Astrocyte (in vitro differentiated cells and primary cell): ENCODE measurements around the gene FER. TPM values are rescaled to one million over a fixed set of nuclear protein-coding genes. Genes with fewer than 3 reads are reported as not detected.

ENCODE experiments used
- DNase-seq: peaks from one replicate; pipeline ENCODE4 v3.0.0-alpha.2; 2010; ENCODE audit warnings: low read depth
- FAIRE-seq: peaks from 2 replicates; lab custom pipeline; 2011; peaks lifted over from hg19 to GRCh38; lab: Jason Lieb, UNC
- H2AFZ ChIP-seq: 2 replicates; pipeline ENCODE4 v1.6.0; 2012; ENCODE audit warnings: low read depth, low read length, inconsistent platforms
- H3K27ac ChIP-seq: 2 replicates; pipeline ENCODE4 v1.5.1; 2011; ENCODE audit warnings: low read depth, low read length, inconsistent platforms
- H3K27me3 ChIP-seq: 2 replicates; pipeline ENCODE4 v1.6.0; 2011; ENCODE audit warnings: low read length, inconsistent platforms; ENCODE audit not compliant: insufficient read depth
- H3K36me3 ChIP-seq: 2 replicates; pipeline ENCODE4 v1.5.1; 2011; ENCODE audit warnings: low read length, inconsistent platforms; ENCODE audit not compliant: insufficient read depth
- H3K4me1 ChIP-seq: 2 replicates; pipeline ENCODE4 v1.5.1; 2011; ENCODE audit warnings: low read length, inconsistent platforms; ENCODE audit not compliant: insufficient read depth
- H3K4me2 ChIP-seq: 2 replicates; pipeline ENCODE4 v1.6.0; 2012; ENCODE audit warnings: low read length, inconsistent platforms
- H3K4me3 ChIP-seq: 2 replicates; pipeline ENCODE4 v1.5.1; 2011; ENCODE audit warnings: low read depth, mild to moderate bottlenecking, low read length, inconsistent platforms; ENCODE audit not compliant: insufficient read depth
- H3K79me2 ChIP-seq: 2 replicates; pipeline ENCODE4 v1.6.0; 2012; ENCODE audit warnings: mild to moderate bottlenecking, low read length, inconsistent platforms; ENCODE audit not compliant: insufficient read depth
- H3K9ac ChIP-seq: 2 replicates; pipeline ENCODE4 v1.6.0; 2012; ENCODE audit warnings: mild to moderate bottlenecking, low read length, inconsistent platforms
- H3K9me3 ChIP-seq: 2 replicates; pipeline ENCODE4 v1.5.1; 2012; ENCODE audit warnings: low read depth, mild to moderate bottlenecking, low read length, inconsistent platforms; ENCODE audit not compliant: insufficient read depth
- H4K20me1 ChIP-seq: 2 replicates; pipeline ENCODE4 v1.6.0; 2012; ENCODE audit warnings: low read length, inconsistent platforms; ENCODE audit not compliant: insufficient read depth
- H3K27ac Mint-ChIP-seq: one replicate; pipeline ENCODE4 v1.8.0; 2021; ENCODE audit warnings: mild to moderate bottlenecking, mixed read lengths; ENCODE audit not compliant: unreplicated experiment
- H3K27me3 Mint-ChIP-seq: one replicate; pipeline ENCODE4 v1.8.0; 2021; ENCODE audit warnings: low read depth, mixed read lengths; ENCODE audit not compliant: unreplicated experiment
- H3K36me3 Mint-ChIP-seq: one replicate; pipeline ENCODE4 v1.8.0; 2021; ENCODE audit warnings: low read depth, mixed read lengths; ENCODE audit not compliant: unreplicated experiment
- H3K4me1 Mint-ChIP-seq: one replicate; pipeline ENCODE4 v1.8.0; 2021; ENCODE audit warnings: low read depth, mixed read lengths; ENCODE audit not compliant: unreplicated experiment
- H3K4me3 Mint-ChIP-seq: one replicate; pipeline ENCODE4 v1.8.0; 2021; ENCODE audit warnings: mild to moderate bottlenecking, moderate library complexity, mixed read lengths; ENCODE audit not compliant: unreplicated experiment
- H3K9me3 Mint-ChIP-seq: one replicate; pipeline ENCODE4 v1.8.0; 2021; ENCODE audit warnings: mild to moderate bottlenecking, mixed read lengths; ENCODE audit not compliant: unreplicated experiment
- CTCF ChIP-seq: IDR thresholded peaks from 2 replicates; pipeline ENCODE4 v1.5.1; 2011; ENCODE audit warnings: low read depth, mild to moderate bottlenecking, inconsistent platforms, low read length, moderate library complexity; ENCODE audit not compliant: insufficient read depth
- EZH2 ChIP-seq: IDR thresholded peaks from 2 replicates; pipeline ENCODE4 v1.6.1; 2012; ENCODE audit warnings: mild to moderate bottlenecking, low read length, inconsistent platforms; ENCODE audit not compliant: insufficient read depth
- total RNA-seq: library from RNA; stranded (reverse); gene quantifications from 2 replicates; pipeline ENCODE4 v1.2.1, GENCODE V29; 2021

The FER gene
- total RNA-seq, 1 donor from 2014 or later, result 21.6 TPM

GRCh38 chr5:109155625-109156024, 407.9 kb downstream of the FER start:
- H3K9me3 ChIP-seq, result no peaks in the 10 kb centered on the region
- H3K4me2 ChIP-seq, result no peak overlapping the region
- FAIRE-seq (no peak), DNase-seq (no peak)
- Mint-ChIP-seq H3K4me3 (no peak overlapping the region), H3K4me1 (no peaks in the 10 kb centered on the region), H3K9me3 (no peaks in the 10 kb centered on the region), H3K27ac (no peak overlapping the region), H3K27me3 (no peaks in the 10 kb centered on the region), H3K36me3 (no peaks in the 10 kb centered on the region)
- no peaks in the 10 kb centered on the region for H3K79me2 ChIP-seq
- H3K4me1 ChIP-seq, result no peaks in the 10 kb centered on the region
- TF ChIP-seq CTCF (no peak), EZH2 (no peak)
- H3K27me3 ChIP-seq, result no peaks in the 10 kb centered on the region
- H3K4me3 ChIP-seq, result no peak overlapping the region
- H3K27ac ChIP-seq, result no peak overlapping the region
- no peak overlapping the region for H2AFZ ChIP-seq
- H4K20me1 ChIP-seq, result no peaks in the 10 kb centered on the region
- H3K36me3 ChIP-seq, result no peaks in the 10 kb centered on the region
- no peak overlapping the region for H3K9ac ChIP-seq

GRCh38 chr5:109156885-109157284, 409.2 kb downstream of the FER start:
- Mint-ChIP-seq H3K27me3 (no peaks in the 10 kb centered on the region), H3K36me3 (no peaks in the 10 kb centered on the region), H3K9me3 (no peaks in the 10 kb centered on the region), H3K4me3 (no peak overlapping the region), H3K4me1 (no peaks in the 10 kb centered on the region), H3K27ac (no peak overlapping the region)
- no peak for TF ChIP-seq EZH2
- TF ChIP-seq CTCF, result no peak
- Histone ChIP-seq H2AFZ (no peak overlapping the region), H3K4me3 (no peak overlapping the region), H3K27ac (no peak overlapping the region), H4K20me1 (no peaks in the 10 kb centered on the region), H3K4me2 (no peak overlapping the region), H3K9ac (no peak overlapping the region), H3K36me3 (no peaks in the 10 kb centered on the region), H3K4me1 (no peaks in the 10 kb centered on the region), H3K9me3 (no peaks in the 10 kb centered on the region), H3K27me3 (no peaks in the 10 kb centered on the region), H3K79me2 (no peaks in the 10 kb centered on the region)
- DNase-seq (no peak), FAIRE-seq (no peak)

- H3K79me2 ChIP-seq, result no peaks in the 10 kb centered on the region
- Mint-ChIP-seq H3K27me3 (no peaks in the 10 kb centered on the region), H3K4me3 (no peak overlapping the region), H3K4me1 (no peaks in the 10 kb centered on the region), H3K9me3 (no peaks in the 10 kb centered on the region), H3K27ac (no peak overlapping the region), H3K36me3 (no peaks in the 10 kb centered on the region)
- no peak overlapping the region for H3K4me3 ChIP-seq
- H3K9me3 ChIP-seq, result no peaks in the 10 kb centered on the region
- DNase-seq (no peak), FAIRE-seq (no peak)
- no peak overlapping the region for H3K9ac ChIP-seq
- TF ChIP-seq EZH2 (no peak), CTCF (no peak)
- H3K27me3 ChIP-seq, result no peaks in the 10 kb centered on the region
- no peaks in the 10 kb centered on the region for H3K36me3 ChIP-seq
- no peaks in the 10 kb centered on the region for H3K4me1 ChIP-seq
- H3K27ac ChIP-seq, result no peak overlapping the region
- no peaks in the 10 kb centered on the region for H4K20me1 ChIP-seq
- no peak overlapping the region for H3K4me2 ChIP-seq
- no peak overlapping the region for H2AFZ ChIP-seq
These were observed 412.8 kb downstream of the FER start for GRCh38 chr5:109160468-109160867.
